PC-3 (cell line): Measurements from ENCODE around the gene SMCR8.

Experiments
- EZH2 ChIP-seq: fragments of 300-600 bp; sonication (generic); IDR thresholded peaks from one replicate; pipeline ENCODE4 v1.6.1; 2017; ENCODE audit warnings: antibody characterized with exemption, mild to moderate bottlenecking, low read length; ENCODE audit not compliant: unreplicated experiment
- EZH2phosphoT487 ChIP-seq: fragments of 300-600 bp; sonication (generic); IDR thresholded peaks from 2 replicates; pipeline ENCODE4 v1.6.1; 2018; ENCODE audit warnings: mild to moderate bottlenecking, antibody characterized with exemption, low read length, borderline replicate concordance
- TF ChIP-seq, protein P1 (sequence below): fragments of 300-600 bp; sonication (generic); conservative IDR thresholded peaks from 2 replicates; pipeline ENCODE4 v1.5.1; 2017; ENCODE audit warnings: antibody characterized with exemption, low read depth, mild to moderate bottlenecking, low read length

DNA sequence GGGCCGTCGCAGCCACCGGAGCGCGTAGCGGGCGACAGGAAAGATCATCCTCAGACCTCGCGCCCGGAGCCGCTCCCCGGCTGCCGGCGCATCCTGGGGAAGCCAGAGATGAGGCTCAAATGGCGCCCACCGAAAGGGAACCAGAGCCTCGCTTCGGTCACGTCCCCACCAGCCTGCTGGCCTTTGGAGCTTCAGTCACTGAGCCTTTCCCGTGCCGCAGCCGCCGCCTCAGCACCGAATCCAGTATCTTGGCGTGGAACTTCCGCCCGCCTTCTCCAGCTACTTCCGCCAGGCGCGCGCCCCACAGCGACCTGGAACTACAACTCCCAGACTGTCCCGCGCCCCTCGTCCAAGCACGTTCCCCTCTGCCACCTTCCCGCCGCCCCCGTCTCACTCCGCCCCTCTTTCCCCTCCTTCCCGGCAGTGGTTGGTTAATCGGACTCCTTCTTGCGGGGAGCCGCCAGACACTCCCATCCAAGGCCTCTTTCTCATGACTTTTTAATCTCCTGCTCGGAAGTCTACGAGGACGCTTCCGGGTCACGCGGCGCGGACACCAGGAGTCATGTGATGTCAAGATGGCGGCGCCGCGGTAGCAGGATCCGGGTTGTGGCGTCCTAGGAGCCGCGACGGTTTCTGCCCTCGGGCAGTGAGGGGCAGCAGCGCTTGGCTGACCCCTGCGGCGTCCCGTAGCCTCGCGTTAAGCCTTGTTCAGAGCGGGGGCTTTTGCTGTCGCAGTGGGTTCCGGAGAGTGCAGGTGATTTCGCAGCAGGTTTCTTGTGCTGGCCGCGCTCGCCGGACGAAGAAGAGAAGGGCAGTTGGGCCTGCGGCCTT, at the start of gene SMCR8, which contains the start of gene TOP3A:
- TF ChIP-seq, protein P1, sequence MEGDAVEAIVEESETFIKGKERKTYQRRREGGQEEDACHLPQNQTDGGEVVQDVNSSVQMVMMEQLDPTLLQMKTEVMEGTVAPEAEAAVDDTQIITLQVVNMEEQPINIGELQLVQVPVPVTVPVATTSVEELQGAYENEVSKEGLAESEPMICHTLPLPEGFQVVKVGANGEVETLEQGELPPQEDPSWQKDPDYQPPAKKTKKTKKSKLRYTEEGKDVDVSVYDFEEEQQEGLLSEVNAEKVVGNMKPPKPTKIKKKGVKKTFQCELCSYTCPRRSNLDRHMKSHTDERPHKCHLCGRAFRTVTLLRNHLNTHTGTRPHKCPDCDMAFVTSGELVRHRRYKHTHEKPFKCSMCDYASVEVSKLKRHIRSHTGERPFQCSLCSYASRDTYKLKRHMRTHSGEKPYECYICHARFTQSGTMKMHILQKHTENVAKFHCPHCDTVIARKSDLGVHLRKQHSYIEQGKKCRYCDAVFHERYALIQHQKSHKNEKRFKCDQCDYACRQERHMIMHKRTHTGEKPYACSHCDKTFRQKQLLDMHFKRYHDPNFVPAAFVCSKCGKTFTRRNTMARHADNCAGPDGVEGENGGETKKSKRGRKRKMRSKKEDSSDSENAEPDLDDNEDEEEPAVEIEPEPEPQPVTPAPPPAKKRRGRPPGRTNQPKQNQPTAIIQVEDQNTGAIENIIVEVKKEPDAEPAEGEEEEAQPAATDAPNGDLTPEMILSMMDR = no peak
- no peak for TF ChIP-seq EZH2
- no peak for TF ChIP-seq EZH2phosphoT487
